GM13976 (cell line): ENCODE measurements around the gene TMSB10.

Experiments used
- DNase-seq: peaks from one replicate; pipeline ENCODE4 v3.0.0; 2012; ENCODE audit warnings: low spot score
- CTCF ChIP-seq: IDR thresholded peaks from 2 replicates; pipeline ENCODE4 v1.5.1; 2012; ENCODE audit warnings: borderline replicate concordance, mild to moderate bottlenecking; ENCODE audit not compliant: insufficient read depth; ENCODE audit errors: extremely low read depth, missing control alignments, control extremely low read depth
- in situ Hi-C: fragments of 300-500 bp; cut with MboI; formaldehyde crosslinking; loops from one replicate; pipeline ENCODE4 v1.12.0; 2022; ENCODE audit warnings: low sequenced_read_pairs, mixed read lengths, inconsistent platforms; ENCODE audit not compliant: unreplicated experiment

The TMSB10 gene

GRCh38 chr2:84905181-84906107 is at the start of gene TMSB10:
Gene TMSB10 (plus strand): TSS chr2:84905656.
- peak; percentile 93 for DNase-seq
- in situ Hi-C loops, result no loop called here
- TF ChIP-seq CTCF, result no peak

DNA sequence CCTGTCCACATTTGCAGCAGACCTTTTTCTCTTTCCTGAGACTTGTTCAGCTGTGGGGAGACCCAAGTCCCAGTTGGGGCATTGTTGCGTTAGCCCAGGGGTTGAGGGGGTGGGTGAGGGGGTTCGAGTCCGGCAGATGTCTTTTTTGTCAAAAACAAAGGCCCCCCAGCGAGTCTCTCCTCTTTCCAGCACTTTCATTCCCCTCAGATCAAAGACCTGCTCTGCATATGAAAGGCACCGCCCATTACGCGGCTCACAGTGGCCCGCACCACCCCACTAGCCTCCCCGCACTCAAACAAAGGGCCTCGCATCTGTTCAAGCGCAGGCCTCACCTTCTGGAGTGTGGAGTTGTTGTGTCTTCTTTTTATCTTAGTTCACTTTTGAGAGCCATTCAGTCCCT is 49.7 kb upstream of the TMSB10 start:
- DNase-seq, result no peak
- in situ Hi-C loops, result loop anchor here (25.0 kb wide), 1 partner anchor 218 kb away; no protein-coding TSS in a partner anchor
- no peak for TF ChIP-seq CTCF

GRCh38 chr2:84856787-84857186 is 48.7 kb upstream of the TMSB10 start:
- no peak for TF ChIP-seq CTCF
- no peak for DNase-seq
- in situ Hi-C loops, result loop anchor here (25.0 kb wide), 1 partner anchor 219 kb away; no protein-coding TSS in a partner anchor

- DNase-seq, result no peak
- in situ Hi-C loops, result loop anchor here (25.0 kb wide), 1 partner anchor 220 kb away; no protein-coding TSS in a partner anchor
- no peak for TF ChIP-seq CTCF
Observed at GRCh38 chr2:84857566-84857965, 47.9 kb upstream of the TMSB10 start.

DNA sequence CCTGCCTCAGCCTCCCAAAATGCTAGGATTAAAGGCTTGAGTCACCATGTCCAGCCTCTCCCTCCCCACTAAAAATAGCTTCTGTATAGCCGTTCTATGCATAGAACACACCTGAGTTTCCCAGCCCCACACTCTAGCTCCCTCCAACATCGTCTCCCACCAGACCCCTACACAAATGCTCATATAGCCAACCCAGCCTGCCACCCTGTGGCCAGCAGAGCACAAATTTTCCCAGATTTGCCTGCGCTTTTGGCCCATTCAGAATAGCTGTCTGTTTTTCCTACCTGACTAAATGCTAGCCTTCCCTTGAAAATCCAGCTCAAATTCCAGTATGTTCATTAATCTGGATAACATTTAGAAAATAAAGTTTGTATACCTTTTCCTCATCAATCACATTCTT is 47.3 kb upstream of the TMSB10 start:
- no peak for TF ChIP-seq CTCF
- in situ Hi-C loops, result loop anchor here (25.0 kb wide), 1 partner anchor 221 kb away; no protein-coding TSS in a partner anchor
- no peak for DNase-seq

DNA sequence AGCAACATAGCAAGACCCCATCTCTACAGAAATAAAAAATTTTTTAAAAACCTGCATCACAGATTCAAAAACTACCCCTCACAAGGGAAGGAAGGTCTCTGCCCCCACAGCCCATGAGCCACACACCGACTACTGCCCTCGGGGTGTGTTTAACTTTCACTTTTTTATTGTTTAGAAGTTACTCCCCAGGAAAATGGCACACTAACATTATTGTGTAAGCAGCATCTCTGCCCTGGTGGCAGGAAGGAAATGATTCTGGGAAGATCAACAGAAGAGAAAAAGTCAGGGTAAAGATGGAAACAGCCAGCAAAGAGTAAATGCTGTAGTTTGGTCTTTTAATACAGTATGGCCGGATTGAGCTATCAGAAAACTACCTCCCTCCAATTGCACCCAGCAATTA is 46.5 kb upstream of the TMSB10 start:
- TF ChIP-seq CTCF, result no peak
- no peak for DNase-seq
- in situ Hi-C loops, result loop anchor here (25.0 kb wide), 1 partner anchor 222 kb away; no protein-coding TSS in a partner anchor
